CD4-positive, alpha-beta T cell treated with Interleukin-21 for 1 hour (primary cell): Measurements from ENCODE around the gene ANKRD55.
A peak's percentile ranks its signal among the peaks of the same experiment; 100 is the strongest.
"Not testable (repeated sequence)": the region's sequence is repeated elsewhere in the genome, so short reads cannot be mapped to it uniquely, and the experiment has no call there.

Source experiments
- DNase-seq: peaks from one replicate; pipeline ENCODE4 v3.0.0-alpha.2; 2020

ANKRD55 gene

DNA sequence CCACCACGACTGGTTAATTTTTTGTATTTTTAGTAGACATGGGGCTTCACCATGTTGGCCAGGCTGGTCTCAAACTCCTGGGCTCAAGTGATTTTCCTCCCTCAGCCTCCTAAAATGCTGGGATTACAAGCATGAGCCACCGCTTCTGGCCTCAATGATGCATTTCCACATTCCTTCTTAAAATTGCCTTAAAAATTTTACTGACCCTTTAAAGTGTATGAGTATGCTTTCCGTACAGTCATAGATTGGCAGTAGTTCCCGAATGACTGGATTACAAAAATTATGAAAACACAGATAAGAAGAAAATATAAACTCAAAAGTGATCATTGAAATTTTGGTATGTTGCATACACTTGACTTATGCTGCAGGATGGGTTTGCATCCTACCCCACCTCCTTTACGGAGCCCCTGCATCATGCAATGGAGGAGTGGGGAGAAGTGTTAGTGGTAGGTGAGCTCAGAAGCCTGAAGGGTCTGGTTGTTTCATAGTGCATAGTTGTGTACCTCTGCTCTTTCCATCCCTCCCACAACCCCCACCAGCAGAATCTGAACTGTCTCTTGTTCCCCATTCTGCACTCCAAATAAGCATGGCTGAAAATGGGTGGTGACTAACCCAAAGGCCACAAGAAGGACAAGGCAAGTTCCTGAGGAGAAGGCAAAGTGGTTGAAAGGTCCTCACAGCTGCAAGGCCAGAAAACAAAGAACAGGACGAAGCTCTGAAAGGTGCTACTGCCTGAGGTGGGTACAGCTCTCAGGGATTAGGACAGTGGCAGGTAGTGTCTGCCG is 26.8 kb downstream of the ANKRD55 start:
- no peak for DNase-seq

DNA sequence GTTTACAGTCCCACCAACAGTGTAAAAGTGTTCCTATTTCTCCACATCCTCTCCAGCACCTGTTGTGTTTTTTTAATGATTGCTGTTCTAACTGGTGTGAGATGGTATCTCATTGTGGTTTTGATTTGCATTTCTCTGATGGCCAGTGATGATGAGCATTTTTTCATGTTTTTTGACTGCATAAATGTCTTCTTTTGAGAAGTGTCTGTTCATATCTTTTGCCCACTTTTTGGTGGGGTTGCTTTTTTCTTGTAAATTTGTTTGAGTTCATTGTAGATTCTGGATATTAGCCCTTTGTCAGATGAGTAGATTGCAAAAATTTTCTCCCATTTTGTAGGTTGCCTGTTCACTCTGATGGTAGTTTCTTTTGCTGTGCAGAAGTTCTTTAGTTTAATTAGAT is 29.2 kb downstream of the ANKRD55 start:
- not testable (repeated sequence) for DNase-seq

DNA sequence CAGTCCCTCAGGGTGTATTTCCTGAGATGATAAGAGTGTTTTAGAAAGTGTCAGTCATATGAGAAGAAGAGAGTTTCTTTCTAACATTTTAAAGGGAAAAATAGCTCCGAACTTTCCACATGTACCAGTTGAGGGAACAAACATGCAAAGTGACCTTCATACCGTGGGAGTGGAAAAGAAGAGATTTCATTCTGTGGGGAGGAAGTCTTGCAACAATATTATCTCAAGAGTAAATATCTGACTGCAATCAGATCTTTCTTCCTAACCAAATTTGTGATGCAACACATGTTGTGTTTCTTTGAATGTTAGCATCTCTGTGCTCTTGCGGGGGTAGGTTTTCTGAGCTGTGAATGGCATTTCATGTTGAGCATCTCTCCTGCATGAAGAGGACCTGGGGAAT is 30.6 kb downstream of the ANKRD55 start:
- no peak for DNase-seq

DNA sequence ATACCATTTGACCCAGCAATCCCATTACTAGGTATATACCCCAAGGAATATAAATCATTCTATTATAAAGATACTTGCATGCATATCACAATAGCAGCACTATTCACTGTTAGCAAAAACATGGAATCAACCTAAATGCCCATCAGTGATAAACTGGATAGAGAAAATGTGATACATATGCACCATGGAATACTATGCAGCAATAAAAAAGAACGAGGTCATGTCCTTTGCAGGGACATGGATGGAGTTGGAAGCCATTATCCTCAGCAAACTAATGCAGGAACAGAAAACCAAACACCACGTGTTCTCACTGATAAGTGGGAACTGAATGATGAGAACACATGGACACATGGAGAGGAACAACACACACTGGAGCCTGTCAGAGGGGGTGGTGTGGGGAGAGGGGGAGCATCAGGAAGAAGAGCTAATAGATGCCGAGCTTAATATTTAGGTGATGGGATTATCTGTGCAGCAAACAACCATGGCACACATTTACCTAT is 31.3 kb downstream of the ANKRD55 start:
- DNase-seq, result not testable (repeated sequence)

DNA sequence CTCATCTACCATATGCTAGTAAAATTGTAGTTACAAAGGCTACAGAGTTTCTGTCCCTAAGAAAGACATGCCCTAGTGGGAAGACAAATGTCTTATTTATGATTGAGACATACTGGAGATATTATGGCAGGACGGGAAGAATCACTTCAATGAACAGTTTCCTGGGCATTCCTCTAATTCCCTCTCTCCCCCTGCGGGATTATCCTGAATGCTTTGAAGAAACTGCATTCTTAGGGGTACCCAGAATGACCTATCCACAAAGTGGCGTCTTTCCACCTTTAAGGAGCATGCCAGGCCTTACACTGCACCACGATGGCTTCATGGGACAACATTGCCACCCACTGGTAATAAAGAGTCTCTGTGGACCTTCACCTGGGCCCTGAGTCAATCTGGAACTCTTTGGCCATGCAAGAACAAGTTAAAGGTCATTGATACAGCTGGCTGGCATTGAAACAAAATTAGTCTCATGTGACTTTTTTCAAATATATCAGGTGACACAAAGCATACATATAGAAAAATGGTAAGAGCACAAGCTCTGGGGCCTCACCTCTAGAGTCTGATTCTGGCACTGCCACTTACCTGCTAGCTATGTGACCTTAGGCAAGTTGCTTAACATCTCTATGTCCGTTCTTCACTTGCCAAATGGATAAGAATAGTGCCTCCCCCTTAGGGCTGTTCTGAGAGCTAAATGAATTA is 32.0 kb downstream of the ANKRD55 start:
- peak; percentile 71 for DNase-seq

DNA sequence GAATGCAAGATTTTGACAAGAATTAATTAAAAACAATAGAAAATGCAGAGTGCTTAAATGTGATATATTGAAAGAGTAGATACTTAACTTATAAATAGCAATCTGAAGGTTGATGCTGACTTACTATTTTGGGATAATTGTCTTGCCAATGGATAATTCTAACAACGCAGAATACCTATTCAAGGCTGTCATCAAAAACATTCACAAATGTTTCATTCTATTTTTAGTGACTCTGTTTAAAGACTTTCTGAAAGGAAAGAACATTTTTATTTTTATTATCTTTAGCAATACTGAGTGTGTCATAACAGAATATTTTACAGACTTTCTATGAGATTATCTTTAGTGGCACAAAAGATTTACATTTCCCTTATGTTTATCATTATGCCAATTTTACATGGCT is 38.1 kb downstream of the ANKRD55 start:
- DNase-seq, result no peak

DNA sequence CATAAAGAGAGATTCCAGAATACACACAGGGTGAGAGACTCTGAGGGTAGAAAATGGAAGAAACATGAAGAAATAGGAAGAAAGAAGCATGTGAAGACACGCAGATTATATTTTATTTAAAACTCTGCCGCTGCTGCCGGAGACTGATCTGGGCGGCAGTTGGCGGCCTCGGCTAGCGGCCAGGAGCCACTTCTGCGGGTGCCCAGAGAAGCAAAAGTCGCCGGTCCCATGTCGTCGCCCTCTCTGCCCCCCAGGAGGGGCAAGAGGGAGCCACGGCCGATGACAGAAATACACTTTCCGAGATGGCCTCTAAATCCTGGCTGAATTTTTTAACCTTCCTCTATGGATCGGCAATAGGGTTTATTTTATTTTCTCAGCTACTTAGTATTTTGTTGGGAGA is 40.9 kb downstream of the ANKRD55 start:
- DNase-seq, result no peak

DNA sequence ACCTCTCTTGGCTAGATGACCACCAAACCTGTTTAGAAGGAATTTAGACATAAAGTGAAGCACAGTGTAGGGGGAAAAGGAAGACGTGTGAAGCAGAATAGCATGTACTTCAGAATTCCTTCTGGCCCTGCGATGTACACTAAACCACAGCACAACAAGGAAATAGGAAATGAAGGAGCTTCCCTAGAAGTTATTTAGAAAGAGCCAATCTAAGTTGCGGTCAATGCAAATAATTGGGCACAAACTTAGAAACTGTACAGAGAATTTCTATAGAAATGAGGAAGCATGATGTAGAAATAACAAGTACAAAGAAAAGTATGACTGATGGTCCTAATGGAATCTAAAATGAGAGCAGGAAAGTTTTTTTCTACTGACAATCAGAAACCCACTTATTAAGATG is 41.5 kb downstream of the ANKRD55 start:
- DNase-seq, result no peak

DNA sequence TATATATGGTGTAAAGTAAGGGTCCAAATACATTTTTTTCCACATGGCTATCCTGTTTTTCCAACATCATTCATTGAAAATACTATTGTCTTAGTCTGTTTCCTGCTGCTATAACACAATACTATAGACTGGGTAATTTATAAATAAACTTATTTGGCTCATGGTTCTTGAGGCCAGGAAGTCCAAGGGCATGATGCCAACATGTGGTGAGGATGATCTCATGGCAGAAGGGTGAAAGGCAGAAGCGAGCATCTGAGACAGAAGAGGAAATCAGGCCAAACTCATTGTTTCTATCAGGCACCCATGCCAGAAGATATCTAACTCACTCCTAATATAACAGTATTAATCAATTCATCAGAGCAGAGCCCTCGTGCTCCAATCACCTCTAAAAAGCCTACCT is 42.6 kb downstream of the ANKRD55 start:
- DNase-seq, result peak; percentile 43

DNA sequence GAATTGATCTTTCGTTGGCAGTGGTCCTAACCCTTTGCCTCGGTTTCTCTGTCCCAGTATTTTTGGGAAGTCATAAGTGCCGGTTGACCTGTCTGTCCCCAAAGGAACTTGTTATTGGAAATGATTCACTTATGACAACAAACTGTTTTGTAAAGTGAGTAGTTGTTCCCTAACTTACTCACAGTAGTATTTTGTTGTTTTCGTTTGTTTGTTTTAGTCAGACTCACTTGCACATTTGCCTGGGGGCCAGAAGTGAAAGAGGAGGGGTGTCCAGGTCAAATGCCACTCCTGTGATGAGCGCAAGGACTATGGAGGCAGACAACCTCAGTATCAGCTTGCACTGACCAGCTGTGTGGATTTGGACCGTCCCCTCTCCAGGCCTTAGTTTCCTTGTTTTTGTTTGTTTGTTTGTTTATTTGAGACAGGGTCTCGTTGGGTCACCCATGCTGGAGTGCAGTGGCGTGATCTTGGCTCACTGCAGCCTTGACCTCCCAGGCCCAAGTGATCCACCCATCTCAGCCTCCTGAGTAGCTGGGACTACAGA is 47.3 kb downstream of the ANKRD55 start:
- no peak for DNase-seq

DNA sequence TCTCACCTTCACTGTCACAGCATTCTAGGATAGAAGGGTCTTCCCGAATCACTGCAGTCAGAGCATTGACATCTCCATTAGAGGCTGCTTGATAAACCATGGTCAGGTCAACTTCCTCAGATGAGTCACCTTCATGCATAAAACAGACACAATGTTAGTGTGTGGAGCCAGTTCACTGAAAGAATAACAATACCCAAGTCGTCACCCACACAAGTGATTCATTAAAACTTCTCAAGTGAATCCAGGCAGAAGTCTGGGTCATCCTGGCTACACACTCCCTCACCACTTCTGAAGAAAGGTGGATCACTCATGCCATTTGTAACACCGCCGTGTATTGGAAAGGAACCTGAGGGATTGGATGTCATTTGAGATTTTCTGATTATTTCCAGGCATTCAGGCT is 49.6 kb downstream of the ANKRD55 start:
- DNase-seq, result no peak

DNA sequence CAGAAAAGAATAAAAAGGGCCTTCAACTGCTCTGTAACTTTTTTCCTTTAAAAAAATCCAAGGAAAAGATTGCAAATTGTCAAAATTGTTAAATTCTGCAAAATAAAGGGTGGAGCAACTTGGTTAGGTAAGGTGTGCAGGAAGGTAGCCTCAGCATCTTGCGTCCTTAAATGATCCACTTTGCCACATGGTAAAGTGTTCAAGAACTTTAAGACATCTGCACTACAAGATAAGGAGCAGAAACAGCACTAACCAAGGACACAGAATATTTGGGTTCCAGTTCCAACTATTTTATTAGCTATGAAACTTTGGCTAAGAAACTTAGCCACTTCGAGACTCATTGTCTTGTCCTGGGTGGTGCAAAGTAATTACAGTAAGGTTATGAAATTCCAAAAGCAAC is 53.7 kb downstream of the ANKRD55 start:
- no peak for DNase-seq

DNA sequence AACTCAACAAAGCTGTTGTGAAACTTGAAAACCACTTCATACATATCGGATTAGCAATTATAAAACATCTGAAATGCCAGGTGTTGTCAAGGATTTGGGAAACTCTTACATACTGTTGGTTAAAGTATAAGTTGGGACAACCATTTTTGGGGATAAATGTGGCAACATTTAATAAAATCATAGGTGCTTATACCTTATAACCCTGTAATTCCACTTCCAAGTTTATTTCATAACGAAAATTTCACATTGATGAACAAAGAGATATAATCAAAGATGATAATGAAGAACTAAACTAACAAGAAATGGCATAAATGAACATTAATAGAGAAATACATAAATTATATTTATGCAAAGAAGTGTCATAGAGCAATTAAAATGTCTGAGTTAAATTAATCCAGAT is 54.3 kb downstream of the ANKRD55 start:
- no peak for DNase-seq

DNA sequence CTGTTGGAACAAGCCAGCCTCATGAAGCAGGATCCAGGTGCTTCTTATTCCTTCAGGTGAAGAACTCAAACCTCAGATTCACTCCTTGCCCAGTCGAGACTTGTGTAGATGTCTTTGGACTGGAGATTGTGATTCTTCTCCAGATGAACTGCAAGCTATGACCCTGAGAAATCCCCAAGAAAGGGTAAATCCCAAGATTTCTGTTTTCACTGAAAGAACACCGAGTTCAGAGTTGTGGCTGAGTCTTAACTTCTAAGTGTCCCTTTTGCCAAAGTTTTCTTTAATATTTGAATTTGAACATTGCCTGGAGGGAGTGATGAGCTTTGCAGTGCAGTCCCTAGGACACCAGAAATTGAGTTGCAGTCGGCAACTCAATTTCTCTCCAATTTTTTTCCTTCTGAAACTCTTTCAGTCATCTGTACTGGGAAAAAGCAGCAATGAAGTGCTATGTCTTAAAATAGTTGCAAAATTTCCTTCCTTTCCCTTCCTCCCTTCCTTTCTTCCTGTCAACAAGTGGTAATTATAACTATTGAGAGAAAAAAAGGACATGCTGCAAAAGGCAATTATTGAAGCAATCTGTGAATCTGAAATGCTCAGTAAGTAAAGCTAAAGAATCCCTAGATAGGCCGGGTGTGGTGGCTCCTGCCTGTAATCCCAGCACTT is 56.1 kb downstream of the ANKRD55 start:
- DNase-seq, result no peak

DNA sequence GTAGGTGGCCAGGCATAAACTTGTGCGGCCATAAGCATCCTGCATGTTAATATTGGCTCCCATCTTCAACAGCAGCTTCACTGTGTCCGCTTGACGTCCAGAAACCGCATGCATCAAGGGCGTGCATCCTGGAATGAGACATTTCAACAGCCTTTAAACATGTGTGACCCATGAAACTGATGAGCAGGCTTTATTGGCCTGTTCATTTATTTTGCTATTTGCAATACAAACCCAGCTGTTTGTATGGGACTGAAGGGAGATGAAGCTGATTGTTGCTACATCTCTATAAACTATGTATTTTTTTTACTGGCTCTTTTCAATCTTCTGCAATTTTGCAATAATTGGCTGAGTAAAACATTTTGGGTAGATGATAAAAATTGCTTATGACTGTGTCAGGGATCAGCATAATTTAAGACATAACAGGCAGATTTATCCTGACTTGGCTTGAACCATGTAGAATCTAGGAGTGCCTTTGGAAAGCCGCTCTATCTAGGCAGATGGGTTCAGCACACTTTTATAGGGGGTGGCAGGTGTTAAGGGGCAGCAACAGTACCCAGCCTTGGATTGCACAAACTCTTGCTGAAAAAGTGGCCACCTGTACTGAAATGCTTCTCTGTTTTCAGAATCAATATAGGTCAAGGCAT is 56.9 kb downstream of the ANKRD55 start:
- DNase-seq, result no peak

DNA sequence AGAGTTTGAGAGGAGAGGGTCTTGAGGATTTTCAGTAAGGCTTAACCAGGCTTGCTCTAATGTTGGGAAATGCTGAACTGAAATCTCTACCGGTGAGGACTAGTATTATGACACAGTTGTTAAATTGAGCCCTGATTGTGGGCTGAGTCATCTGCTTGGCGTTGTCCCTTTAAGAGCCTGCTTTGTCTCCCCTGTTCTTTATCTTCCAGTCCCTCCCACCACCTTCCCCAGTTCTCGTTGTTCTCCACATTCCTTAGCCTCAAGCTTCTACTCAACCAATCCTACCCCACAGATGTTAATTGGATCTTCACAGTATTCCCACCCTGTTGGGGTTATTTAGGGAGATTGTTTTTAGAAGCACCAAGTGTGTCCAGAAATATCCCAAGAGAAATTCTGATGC is 57.6 kb downstream of the ANKRD55 start:
- DNase-seq, result no peak

DNA sequence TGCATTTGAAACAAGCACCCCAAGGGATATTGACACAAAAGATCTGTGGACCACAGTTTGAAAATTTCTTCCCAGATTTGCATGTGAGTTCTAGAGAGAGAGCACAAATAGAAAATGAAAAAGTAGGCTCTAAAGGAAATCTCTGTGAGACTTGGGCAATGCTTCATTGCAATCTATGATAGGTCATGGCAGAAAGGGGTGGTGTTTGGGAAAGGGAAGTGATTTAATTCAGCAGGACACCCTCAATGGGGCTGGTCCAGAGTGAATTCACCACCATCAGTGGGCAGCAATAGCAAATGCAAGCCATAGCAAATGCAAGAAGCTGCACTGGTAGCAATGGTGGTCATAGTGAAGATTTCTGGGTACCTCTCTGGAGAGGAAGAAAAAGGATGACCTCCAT is 58.1 kb downstream of the ANKRD55 start:
- DNase-seq, result no peak

DNA sequence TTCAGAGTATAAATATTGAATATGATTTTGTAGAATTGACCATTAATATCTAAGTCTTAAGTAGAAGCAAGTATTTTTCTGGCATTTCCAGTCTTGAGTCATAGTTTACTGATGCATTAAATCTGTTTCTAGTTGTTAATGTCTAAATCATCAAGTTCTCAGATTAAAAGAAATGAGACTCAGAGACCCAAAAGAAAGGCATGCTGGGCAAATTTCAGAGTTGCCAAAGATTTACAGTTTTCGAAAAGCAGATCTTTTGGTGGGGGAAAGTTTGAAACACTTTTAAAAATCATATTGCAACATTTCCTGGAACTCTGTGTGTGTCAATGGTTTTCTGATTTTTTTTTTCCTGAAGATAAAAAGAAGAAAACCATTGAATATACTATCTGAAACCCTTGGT is 60.9 kb downstream of the ANKRD55 start:
- DNase-seq, result no peak

DNA sequence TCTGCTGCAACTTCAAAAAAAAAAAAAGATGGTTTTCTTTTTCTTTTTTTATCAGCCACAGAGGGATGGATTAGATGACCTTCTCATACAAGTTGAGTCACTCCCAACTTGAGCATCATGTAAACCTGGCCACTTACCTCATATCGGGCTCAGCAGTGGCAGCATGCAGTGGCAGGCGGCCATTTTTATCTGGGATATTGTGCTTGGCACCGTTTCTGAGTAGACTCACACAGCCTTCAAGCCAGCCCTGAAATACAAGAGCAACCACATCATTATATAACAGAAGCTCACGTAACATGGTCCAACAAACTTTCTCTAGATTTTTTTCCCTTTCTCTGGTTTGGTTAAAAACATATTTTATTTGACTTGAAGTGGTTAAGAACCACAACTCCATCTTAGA is 62.6 kb downstream of the ANKRD55 start:
- no peak for DNase-seq

DNA sequence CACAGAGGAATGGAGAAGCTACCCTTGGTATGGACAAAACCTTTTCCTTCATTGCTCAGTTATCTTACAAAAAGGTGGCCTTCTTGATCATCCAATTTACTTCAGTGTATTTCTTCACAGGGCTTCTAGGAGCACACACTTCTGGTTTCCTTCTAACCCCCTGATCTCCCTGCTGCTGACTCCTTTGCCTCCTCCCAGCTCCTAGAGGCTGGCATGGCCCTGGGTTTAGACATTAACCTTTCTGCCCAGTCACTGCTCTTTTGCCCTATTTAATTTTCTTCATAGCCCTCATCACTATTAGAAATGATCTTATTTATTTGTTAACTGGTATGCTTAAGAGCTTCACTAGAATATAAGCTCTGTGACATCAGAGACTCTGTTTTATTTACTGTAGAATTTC is 63.2 kb downstream of the ANKRD55 start:
- DNase-seq, result no peak

DNA sequence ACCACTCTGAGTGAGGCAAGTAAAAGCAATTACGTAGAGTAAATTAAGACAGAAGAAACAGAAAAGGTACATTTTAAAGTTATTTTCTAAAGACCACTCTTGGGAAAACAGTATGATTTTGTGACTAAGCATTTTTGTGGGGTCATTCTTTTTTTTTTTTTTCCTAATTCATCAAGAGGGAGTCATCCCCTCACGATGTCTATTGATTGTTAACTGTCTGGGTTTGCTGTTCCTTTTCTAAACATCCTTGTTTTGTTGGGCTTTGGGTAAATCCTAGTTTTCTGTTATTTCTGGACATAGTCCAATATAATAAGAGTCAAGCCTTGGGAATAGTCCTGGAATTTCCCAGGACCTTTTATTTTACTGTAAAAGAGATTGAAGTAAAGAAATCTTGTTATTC is 63.8 kb downstream of the ANKRD55 start:
- no peak for DNase-seq

DNA sequence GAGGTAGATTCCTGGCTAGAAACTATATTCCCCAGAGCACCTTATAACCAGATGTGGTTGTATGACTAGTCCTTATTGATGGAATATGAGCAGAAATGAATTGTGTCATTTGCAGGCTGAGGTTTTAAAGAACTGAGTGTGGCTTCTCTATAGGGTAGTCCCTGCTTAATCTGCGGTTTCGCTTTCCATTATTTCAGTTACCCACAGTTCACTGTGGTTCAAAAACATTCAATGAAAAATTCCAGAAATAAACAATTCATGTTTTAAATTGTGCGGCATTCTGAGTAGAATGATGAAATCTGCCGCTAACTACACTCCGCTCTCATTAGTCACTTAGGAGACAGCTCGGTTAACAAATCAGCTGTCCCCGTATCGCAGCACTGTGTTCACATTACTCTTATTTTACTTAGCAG is 65.1 kb downstream of the ANKRD55 start:
- DNase-seq, result no peak

DNA sequence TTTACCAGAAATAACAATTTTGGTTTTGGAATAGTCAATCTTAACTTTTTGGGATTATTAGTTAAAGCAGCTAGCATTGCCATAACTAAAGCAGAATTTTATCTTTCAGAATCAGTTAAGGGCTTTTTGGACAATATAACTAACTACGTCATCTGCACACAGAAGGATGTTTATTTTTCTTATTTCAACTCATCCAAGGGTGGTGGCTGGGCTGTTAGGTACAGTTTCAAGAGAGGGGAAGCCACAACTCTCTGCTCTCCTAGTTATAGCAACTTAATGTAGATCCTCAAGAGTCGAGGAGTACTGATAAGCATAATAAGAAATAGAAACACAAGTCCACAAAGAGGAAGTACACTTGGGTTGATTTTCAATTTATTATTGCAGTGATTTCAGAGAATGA is 65.6 kb downstream of the ANKRD55 start:
- DNase-seq, result no peak
